Spinal cord (tissue), 4 donors: Measurements from ENCODE around the gene SPG11. TPM values are rescaled to one million over a fixed set of nuclear protein-coding genes. Genes with fewer than 3 reads are reported as not detected.

Experiments
- polyA plus RNA-seq, 2 donors: library from polyadenylated mRNA; unstranded; fragments of 120-200 nt; gene quantifications; one replicate each; pipeline ENCODE4 v1.2.1, GENCODE V29; 2013; ENCODE audit not compliant: insufficient read length in 2 of 2
- small RNA-seq: library from RNA; depleted of rRNA; stranded (forward); fragments of <200 nt; gene quantifications from one replicate; pipeline ENCODE3, GENCODE V24; 2014; ENCODE audit warnings: low replicate concordance
- total RNA-seq, 2 donors: library from RNA; depleted of rRNA in 1 of 2; stranded (reverse); fragments of 120-200 nt in 1 of 2; fragments of >200 nt in 1 of 2; gene quantifications; one replicate each; pipeline versions ENCODE4 v1.2.3 to v1.2.4, GENCODE V29; 2013 to 2014

Gene SPG11
- total and polyA plus RNA-seq, 4 donors: 63.0 to 87.9 (median 81.2) TPM

Small RNA genes within 50 kb of the gene (small RNA-seq; reads per million reads assigned to genes)
- not detected for gene RF00019

Other genes starting within 250 kb of the SPG11 start
- 100 to 1,000 TPM in 1 of 2 donors, 10 to 100 TPM in 1; 88.5 to 123 TPM for gene CTDSPL2, start 236.0 kb downstream of the SPG11 start, total RNA-seq
- gene CTDSPL2, start 236.0 kb downstream of the SPG11 start, polyA plus RNA-seq: 10 to 100 TPM; 29.7 to 39.2 TPM
- gene EIF3J, start 126.5 kb downstream of the SPG11 start, total RNA-seq: 10 to 100 TPM; 46.4 to 75.6 TPM
- gene EIF3J, start 126.5 kb downstream of the SPG11 start, polyA plus RNA-seq: 100 to 1,000 TPM in 1 of 2 donors, 10 to 100 TPM in 1; 97.2 to 114 TPM
- 1 to 10 TPM in 1 of 2 donors, under 1 TPM in 1; 0.72 to 2.0 TPM for gene PATL2, start 47.7 kb upstream of the SPG11 start, total RNA-seq
- under 1 TPM; 0.38 to 0.71 TPM for gene PATL2, start 47.7 kb upstream of the SPG11 start, polyA plus RNA-seq
- 1,000 to 10,000 TPM; 1,329 to 1,593 TPM for gene B2M, start 47.9 kb upstream of the SPG11 start, total RNA-seq
- gene B2M, start 47.9 kb upstream of the SPG11 start, polyA plus RNA-seq: 100 to 1,000 TPM; 624 to 635 TPM
- gene TRIM69, start 72.9 kb upstream of the SPG11 start, total RNA-seq: 10 to 100 TPM; 28.9 to 41.8 TPM
- 10 to 100 TPM; 50.4 to 55.1 TPM for gene TRIM69, start 72.9 kb upstream of the SPG11 start, polyA plus RNA-seq